WTC11 (cell line): ENCODE data around the gene GALNT15. TPM values are rescaled to one million over a fixed set of nuclear protein-coding genes. Genes with fewer than 3 reads are reported as not detected.

Experiments used
- ATAC-seq: fragments of 200-7000 bp; cut with Tn5 transposase; 2 replicates; pipeline ENCODE4 v1.10.0; 2021; ENCODE audit warnings: mild to moderate bottlenecking, moderate library complexity
- CTCF ChIA-PET: fragments of 300-600 bp; sonication (Branson Sonifier 250); formaldehyde crosslinking; loops from one replicate; lab custom pipeline; 2021; ENCODE audit warnings: antibody characterized with exemption; lab: Charles Lee
- POLR2A ChIA-PET: fragments of 350-600 bp; sonication (Branson Sonifier 250); formaldehyde crosslinking; loops from one replicate; lab custom pipeline; 2021; ENCODE audit warnings: antibody characterized with exemption; lab: Charles Lee
- DNase-seq: peaks from one replicate; pipeline ENCODE4 v3.0.0; 2021; ENCODE audit warnings: low spot score
- H3K27ac Mint-ChIP-seq: 2 replicates; pipeline ENCODE4 v1.8.0; 2021; ENCODE audit warnings: mixed read lengths
- H3K27me3 Mint-ChIP-seq: 2 replicates; pipeline ENCODE4 v1.8.0; 2021; ENCODE audit warnings: low read depth, mild to moderate bottlenecking, moderate library complexity, mixed read lengths
- H3K36me3 Mint-ChIP-seq: 2 replicates; pipeline ENCODE4 v1.8.0; 2021; ENCODE audit warnings: mixed read lengths
- H3K4me1 Mint-ChIP-seq: 2 replicates; pipeline ENCODE4 v1.8.0; 2022; ENCODE audit warnings: mixed read lengths
- H3K4me3 Mint-ChIP-seq: 2 replicates; pipeline ENCODE4 v1.8.0; 2021; ENCODE audit warnings: mild to moderate bottlenecking, moderate library complexity, mixed read lengths
- H3K9me3 Mint-ChIP-seq: 2 replicates; pipeline ENCODE4 v1.8.0; 2021; ENCODE audit warnings: mixed read lengths
- AFF4 ChIP-seq: sonication (generic); formaldehyde crosslinking; IDR thresholded peaks from 2 replicates; pipeline ENCODE4 v1.8.1; 2023; ENCODE audit warnings: mild to moderate bottlenecking, missing genetic modification reagents, borderline replicate concordance
- E2F1 ChIP-seq: sonication (generic); formaldehyde crosslinking; IDR thresholded peaks from 2 replicates; pipeline ENCODE4 v1.8.0; 2022; ENCODE audit warnings: mild to moderate bottlenecking, missing genetic modification reagents
- ELF4 ChIP-seq: sonication (generic); formaldehyde crosslinking; IDR thresholded peaks from 2 replicates; pipeline ENCODE4 v1.8.1; 2022; ENCODE audit warnings: low read depth, mild to moderate bottlenecking, moderate library complexity, missing genetic modification reagents
- FOXK1 ChIP-seq: sonication (generic); formaldehyde crosslinking; IDR thresholded peaks from 2 replicates; pipeline ENCODE4 v1.8.0; 2022; ENCODE audit warnings: mild to moderate bottlenecking, moderate library complexity, missing genetic modification reagents
- MLX ChIP-seq: sonication (generic); formaldehyde crosslinking; IDR thresholded peaks from 2 replicates; pipeline ENCODE4 v1.8.1; 2023; ENCODE audit warnings: mild to moderate bottlenecking, missing genetic modification reagents, moderate library complexity
- NFYB ChIP-seq: sonication (generic); formaldehyde crosslinking; conservative IDR thresholded peaks from 2 replicates; pipeline ENCODE4 v1.8.0; 2022; ENCODE audit warnings: low read depth, missing genetic modification reagents
- RELA ChIP-seq: sonication (generic); formaldehyde crosslinking; IDR thresholded peaks from 2 replicates; pipeline ENCODE4 v1.8.1; 2022; ENCODE audit warnings: missing genetic modification reagents, mild to moderate bottlenecking, borderline replicate concordance
- RORB ChIP-seq: fragments of 250-450 bp; sonication (Bioruptor Pico); IDR thresholded peaks from 2 replicates; pipeline ENCODE4 v1.9.0; 2021; ENCODE audit warnings: mild to moderate bottlenecking
- SP1 ChIP-seq: sonication (generic); formaldehyde crosslinking; conservative IDR thresholded peaks from 2 replicates; pipeline ENCODE4 v1.8.1; 2022; ENCODE audit warnings: missing genetic modification reagents
- TCF7 ChIP-seq: sonication (generic); formaldehyde crosslinking; IDR thresholded peaks from 2 replicates; pipeline ENCODE4 v1.8.0; 2022; ENCODE audit warnings: mild to moderate bottlenecking, low read depth, missing genetic modification reagents, moderate library complexity
- ZNF219 ChIP-seq: sonication (generic); formaldehyde crosslinking; IDR thresholded peaks from 2 replicates; pipeline ENCODE4 v1.8.0; 2023; ENCODE audit warnings: missing genetic modification reagents, mild to moderate bottlenecking, borderline replicate concordance
- ZNF416 ChIP-seq: fragments of 250-450 bp; sonication (Bioruptor Pico); IDR thresholded peaks from 2 replicates; pipeline ENCODE4 v1.9.0; 2021; ENCODE audit warnings: mild to moderate bottlenecking, inconsistent platforms
- total RNA-seq: library from RNA; stranded (reverse); gene quantifications from 3 replicates; pipeline ENCODE4 v1.2.3, GENCODE V29; 2021
- TF ChIP-seq, protein P1 (sequence below): sonication (generic); formaldehyde crosslinking; IDR thresholded peaks from 2 replicates; pipeline ENCODE4 v1.8.0; 2022; ENCODE audit warnings: mild to moderate bottlenecking, missing genetic modification reagents
- TF ChIP-seq, protein P2 (sequence below): sonication (generic); formaldehyde crosslinking; conservative IDR thresholded peaks from 2 replicates; pipeline ENCODE4 v1.8.1; 2022; ENCODE audit warnings: mild to moderate bottlenecking, missing genetic modification reagents
- TF ChIP-seq, protein P3 (sequence below): sonication (generic); formaldehyde crosslinking; conservative IDR thresholded peaks from 2 replicates; pipeline ENCODE4 v1.8.1; 2023; ENCODE audit warnings: mild to moderate bottlenecking, low read depth, missing genetic modification reagents, moderate library complexity
- TF ChIP-seq, protein P4 (sequence below): fragments of 250-450 bp; sonication (Bioruptor Pico); IDR thresholded peaks from 2 replicates; pipeline ENCODE4 v1.9.0; 2021; ENCODE audit warnings: mild to moderate bottlenecking
- TF ChIP-seq, protein P5 (sequence below): sonication (generic); formaldehyde crosslinking; IDR thresholded peaks from 2 replicates; pipeline ENCODE4 v1.8.0; 2022; ENCODE audit warnings: mild to moderate bottlenecking, missing genetic modification reagents
- TF ChIP-seq, protein P6 (sequence below): sonication (generic); formaldehyde crosslinking; IDR thresholded peaks from 2 replicates; pipeline ENCODE4 v1.8.0; 2023; ENCODE audit warnings: missing genetic modification reagents

Gene GALNT15
- total RNA-seq, 1 experiment from 2014 or later = 0.15 TPM

DNA sequence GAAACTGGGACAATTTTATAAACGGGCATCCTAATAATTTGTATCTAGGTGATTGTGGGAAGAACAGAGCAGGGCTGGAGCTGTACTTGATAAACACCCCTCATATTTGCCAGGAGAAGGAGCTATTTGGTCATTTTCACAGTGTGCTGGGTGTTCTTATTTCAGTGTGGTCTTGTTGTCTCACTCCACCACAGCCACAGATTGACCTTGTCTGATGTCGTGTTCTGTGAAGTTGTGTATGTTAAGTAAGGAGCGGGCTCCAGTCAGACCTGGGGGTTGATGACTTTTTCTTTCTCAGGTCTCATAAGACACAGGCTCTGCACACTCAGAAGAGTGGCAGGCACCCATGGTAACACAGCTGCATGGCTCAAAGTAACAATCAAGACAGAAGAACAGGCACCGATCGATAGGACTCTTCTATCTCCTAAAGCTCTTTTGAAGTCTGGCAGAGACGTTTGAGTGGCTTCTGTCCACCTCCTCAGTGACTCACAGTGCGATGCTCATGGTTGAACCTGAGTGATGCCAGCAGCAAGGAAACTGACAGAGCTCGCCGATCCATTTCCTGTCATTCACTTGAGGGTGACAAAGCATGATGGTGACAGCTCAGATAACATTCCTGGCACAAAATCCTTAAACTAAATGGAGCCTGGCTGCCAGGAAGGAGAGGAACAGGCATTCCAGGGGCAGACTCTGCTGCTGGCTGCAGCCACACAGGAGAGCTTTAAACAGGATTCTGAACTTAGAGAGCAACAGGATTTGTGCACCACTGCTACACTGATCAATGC, 69.4 kb downstream of the GALNT15 start:
- DNase-seq (no peak), ATAC-seq (no peak)
- CTCF ChIA-PET = interaction anchor here (0.6 to 1.7 kb wide), 2 partner anchors 65 to 67 kb away, joined by 4 to 7 read pairs; no protein-coding TSS in a partner anchor
- Mint-ChIP-seq H3K4me1 (peaks cover 14% of the 10 kb centered on the region), H3K27me3 (peaks cover 6% of the 10 kb centered on the region), H3K27ac (no peak overlapping the region), H3K36me3 (no peaks in the 10 kb centered on the region), H3K4me3 (no peak overlapping the region), H3K9me3 (no peaks in the 10 kb centered on the region)
- TF ChIP-seq, protein P1, sequence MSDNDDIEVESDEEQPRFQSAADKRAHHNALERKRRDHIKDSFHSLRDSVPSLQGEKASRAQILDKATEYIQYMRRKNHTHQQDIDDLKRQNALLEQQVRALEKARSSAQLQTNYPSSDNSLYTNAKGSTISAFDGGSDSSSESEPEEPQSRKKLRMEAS = no peak
- no peak for TF ChIP-seq RELA (CRISPR knock-in tag)
- POLR2A ChIA-PET = interaction anchor here (0.6 kb wide), 1 partner anchor 478 kb away, joined by 3 read pairs; no protein-coding TSS in a partner anchor

DNA sequence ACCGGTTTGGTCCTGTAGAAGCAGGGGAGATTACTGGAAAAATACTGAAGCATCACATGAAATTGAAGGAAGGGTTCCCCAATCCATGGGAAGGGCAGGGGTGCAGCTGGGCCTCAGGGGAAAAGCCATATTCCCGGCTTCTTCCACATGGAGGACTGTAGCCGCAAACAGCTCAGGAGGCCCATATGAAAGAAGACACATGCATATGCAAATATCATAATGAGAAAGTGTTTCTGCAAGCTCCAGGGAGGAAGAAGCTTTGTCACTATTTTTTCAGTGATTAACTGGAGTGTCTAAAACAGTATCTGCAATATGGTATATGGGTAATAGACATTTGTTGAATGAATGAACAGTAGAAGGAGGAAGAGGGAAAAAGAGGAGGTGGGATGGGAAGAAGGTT, 71.1 kb downstream of the GALNT15 start:
- no peak for DNase-seq
- H3K36me3 Mint-ChIP-seq = no peaks in the 10 kb centered on the region
- H3K27ac Mint-ChIP-seq = no peak overlapping the region
- ChIA-PET POLR2A (no interaction called here), CTCF (interaction anchor here (1.3 kb wide), 1 partner anchor 67 kb away, joined by 6 read pairs; no protein-coding TSS in a partner anchor)
- H3K27me3 Mint-ChIP-seq = peaks cover 6% of the 10 kb centered on the region
- no peaks in the 10 kb centered on the region for H3K9me3 Mint-ChIP-seq
- no peak for ATAC-seq
- peaks cover 14% of the 10 kb centered on the region for H3K4me1 Mint-ChIP-seq
- no peak overlapping the region for H3K4me3 Mint-ChIP-seq
- no peak for TF ChIP-seq AFF4 (CRISPR knock-in tag)
- TF ChIP-seq, protein P2, sequence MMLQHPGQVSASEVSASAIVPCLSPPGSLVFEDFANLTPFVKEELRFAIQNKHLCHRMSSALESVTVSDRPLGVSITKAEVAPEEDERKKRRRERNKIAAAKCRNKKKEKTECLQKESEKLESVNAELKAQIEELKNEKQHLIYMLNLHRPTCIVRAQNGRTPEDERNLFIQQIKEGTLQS (CRISPR knock-in tag) = no peak
- TF ChIP-seq SP1 (CRISPR knock-in tag) = no peak
- no peak for TF ChIP-seq MLX
- TF ChIP-seq ZNF219 (CRISPR knock-in tag) = no peak
- TF ChIP-seq NFYB (CRISPR knock-in tag) = no peak
- no peak for TF ChIP-seq E2F1 (CRISPR knock-in tag)
- no peak for TF ChIP-seq ZNF416 (CRISPR knock-in tag)
- TF ChIP-seq, protein P3, sequence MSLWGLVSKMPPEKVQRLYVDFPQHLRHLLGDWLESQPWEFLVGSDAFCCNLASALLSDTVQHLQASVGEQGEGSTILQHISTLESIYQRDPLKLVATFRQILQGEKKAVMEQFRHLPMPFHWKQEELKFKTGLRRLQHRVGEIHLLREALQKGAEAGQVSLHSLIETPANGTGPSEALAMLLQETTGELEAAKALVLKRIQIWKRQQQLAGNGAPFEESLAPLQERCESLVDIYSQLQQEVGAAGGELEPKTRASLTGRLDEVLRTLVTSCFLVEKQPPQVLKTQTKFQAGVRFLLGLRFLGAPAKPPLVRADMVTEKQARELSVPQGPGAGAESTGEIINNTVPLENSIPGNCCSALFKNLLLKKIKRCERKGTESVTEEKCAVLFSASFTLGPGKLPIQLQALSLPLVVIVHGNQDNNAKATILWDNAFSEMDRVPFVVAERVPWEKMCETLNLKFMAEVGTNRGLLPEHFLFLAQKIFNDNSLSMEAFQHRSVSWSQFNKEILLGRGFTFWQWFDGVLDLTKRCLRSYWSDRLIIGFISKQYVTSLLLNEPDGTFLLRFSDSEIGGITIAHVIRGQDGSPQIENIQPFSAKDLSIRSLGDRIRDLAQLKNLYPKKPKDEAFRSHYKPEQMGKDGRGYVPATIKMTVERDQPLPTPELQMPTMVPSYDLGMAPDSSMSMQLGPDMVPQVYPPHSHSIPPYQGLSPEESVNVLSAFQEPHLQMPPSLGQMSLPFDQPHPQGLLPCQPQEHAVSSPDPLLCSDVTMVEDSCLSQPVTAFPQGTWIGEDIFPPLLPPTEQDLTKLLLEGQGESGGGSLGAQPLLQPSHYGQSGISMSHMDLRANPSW (CRISPR knock-in tag) = no peak
- TF ChIP-seq, protein P4, sequence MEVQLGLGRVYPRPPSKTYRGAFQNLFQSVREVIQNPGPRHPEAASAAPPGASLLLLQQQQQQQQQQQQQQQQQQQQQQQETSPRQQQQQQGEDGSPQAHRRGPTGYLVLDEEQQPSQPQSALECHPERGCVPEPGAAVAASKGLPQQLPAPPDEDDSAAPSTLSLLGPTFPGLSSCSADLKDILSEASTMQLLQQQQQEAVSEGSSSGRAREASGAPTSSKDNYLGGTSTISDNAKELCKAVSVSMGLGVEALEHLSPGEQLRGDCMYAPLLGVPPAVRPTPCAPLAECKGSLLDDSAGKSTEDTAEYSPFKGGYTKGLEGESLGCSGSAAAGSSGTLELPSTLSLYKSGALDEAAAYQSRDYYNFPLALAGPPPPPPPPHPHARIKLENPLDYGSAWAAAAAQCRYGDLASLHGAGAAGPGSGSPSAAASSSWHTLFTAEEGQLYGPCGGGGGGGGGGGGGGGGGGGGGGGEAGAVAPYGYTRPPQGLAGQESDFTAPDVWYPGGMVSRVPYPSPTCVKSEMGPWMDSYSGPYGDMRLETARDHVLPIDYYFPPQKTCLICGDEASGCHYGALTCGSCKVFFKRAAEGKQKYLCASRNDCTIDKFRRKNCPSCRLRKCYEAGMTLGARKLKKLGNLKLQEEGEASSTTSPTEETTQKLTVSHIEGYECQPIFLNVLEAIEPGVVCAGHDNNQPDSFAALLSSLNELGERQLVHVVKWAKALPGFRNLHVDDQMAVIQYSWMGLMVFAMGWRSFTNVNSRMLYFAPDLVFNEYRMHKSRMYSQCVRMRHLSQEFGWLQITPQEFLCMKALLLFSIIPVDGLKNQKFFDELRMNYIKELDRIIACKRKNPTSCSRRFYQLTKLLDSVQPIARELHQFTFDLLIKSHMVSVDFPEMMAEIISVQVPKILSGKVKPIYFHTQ (CRISPR knock-in tag) = no peak
- TF ChIP-seq, protein P5, sequence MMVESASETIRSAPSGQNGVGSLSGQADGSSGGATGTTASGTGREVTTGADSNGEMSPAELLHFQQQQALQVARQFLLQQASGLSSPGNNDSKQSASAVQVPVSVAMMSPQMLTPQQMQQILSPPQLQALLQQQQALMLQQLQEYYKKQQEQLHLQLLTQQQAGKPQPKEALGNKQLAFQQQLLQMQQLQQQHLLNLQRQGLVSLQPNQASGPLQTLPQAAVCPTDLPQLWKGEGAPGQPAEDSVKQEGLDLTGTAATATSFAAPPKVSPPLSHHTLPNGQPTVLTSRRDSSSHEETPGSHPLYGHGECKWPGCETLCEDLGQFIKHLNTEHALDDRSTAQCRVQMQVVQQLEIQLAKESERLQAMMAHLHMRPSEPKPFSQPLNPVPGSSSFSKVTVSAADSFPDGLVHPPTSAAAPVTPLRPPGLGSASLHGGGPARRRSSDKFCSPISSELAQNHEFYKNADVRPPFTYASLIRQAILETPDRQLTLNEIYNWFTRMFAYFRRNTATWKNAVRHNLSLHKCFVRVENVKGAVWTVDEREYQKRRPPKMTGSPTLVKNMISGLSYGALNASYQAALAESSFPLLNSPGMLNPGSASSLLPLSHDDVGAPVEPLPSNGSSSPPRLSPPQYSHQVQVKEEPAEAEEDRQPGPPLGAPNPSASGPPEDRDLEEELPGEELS = no peak
- no peak for TF ChIP-seq ELF4 (CRISPR knock-in tag)
- no peak for TF ChIP-seq TCF7 (CRISPR knock-in tag)
- TF ChIP-seq FOXK1 (CRISPR knock-in tag) = no peak
- TF ChIP-seq, protein P6, sequence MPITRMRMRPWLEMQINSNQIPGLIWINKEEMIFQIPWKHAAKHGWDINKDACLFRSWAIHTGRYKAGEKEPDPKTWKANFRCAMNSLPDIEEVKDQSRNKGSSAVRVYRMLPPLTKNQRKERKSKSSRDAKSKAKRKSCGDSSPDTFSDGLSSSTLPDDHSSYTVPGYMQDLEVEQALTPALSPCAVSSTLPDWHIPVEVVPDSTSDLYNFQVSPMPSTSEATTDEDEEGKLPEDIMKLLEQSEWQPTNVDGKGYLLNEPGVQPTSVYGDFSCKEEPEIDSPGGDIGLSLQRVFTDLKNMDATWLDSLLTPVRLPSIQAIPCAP = no peak
- no peak for TF ChIP-seq RORB (CRISPR knock-in tag)
